Sigmoid colon (tissue), 7 donors: ENCODE results near the gene PACRG. TPM values are rescaled to one million over a fixed set of nuclear protein-coding genes. Genes with fewer than 3 reads are reported as not detected.

Source experiments
- DNase-seq: peaks from one replicate; pipeline ENCODE4 v3.0.0-alpha.2; 2019
- H3K27ac ChIP-seq, 4 donors: fragments of 200-600 bp; sonication (generic); one replicate each; pipeline ENCODE4 v1.5.1; 2016 to 2019; ENCODE audit warnings: mild to moderate bottlenecking in 1 of 4
- H3K27me3 ChIP-seq, 3 donors: fragments of 200-600 bp; sonication (generic); one replicate each; pipeline ENCODE4 v1.5.1; 2019; ENCODE audit warnings: mild to moderate bottlenecking in 1 of 3
- H3K36me3 ChIP-seq, 4 donors: fragments of 200-600 bp; sonication (generic); one replicate each; pipeline ENCODE4 v1.5.1; 2016 to 2019
- H3K4me1 ChIP-seq, 4 donors: fragments of 200-600 bp; sonication (generic); one replicate each; pipeline ENCODE4 v1.5.1; 2017 to 2019
- H3K4me3 ChIP-seq, 4 donors: fragments of 200-600 bp; sonication (generic); one replicate each; pipeline ENCODE4 v1.5.1; 2017 to 2019; ENCODE audit warnings: mild to moderate bottlenecking in 2 of 4, moderate library complexity in 1 of 4
- H3K9me3 ChIP-seq, 4 donors: fragments of 200-600 bp in 3 of 4; sonication (generic) in 3 of 4; one replicate each; pipeline versions ENCODE4 v1.5.1 to v1.6.1; 2013 to 2019
- EP300 ChIP-seq, 4 donors: sonication (generic); formaldehyde crosslinking; IDR thresholded peaks; one replicate each; pipeline ENCODE4 v1.6.1; 2017; ENCODE audit warnings: antibody characterized with exemption in 4 of 4
- POLR2A ChIP-seq, 2 donors: fragments of 450-650 bp; IDR thresholded peaks; one replicate each; pipeline ENCODE4 v1.6.1; 2016; ENCODE audit warnings: antibody characterized with exemption in 2 of 2, mild to moderate bottlenecking in 2 of 2, moderate library complexity in 2 of 2
- POLR2AphosphoS5 ChIP-seq, 4 donors: sonication (generic); formaldehyde crosslinking; IDR thresholded peaks; one replicate each; pipeline ENCODE4 v1.6.1; 2017; ENCODE audit warnings: antibody characterized with exemption in 4 of 4
- WGBS, 2 donors: extraction: QIAGEN DNeasy Blood & Tissue Kit; methylation state at CpG; one replicate each; pipeline ENCODE4 v1.1.7; 2013; 5-methylcytosine and 5-hydroxymethylcytosine counted together
- intact Hi-C: fragments of 100-400 bp; cut with DNase I; formaldehyde crosslinking; loops from one replicate; pipeline ENCODE4 v1.15.1; 2023
- polyA plus RNA-seq, 3 donors: library from polyadenylated mRNA; stranded (reverse); fragments of 200-250 nt; gene quantifications; one replicate each; pipeline ENCODE4 v1.2.3, GENCODE V29; 2013
- total RNA-seq, 4 donors: library from RNA; depleted of rRNA; stranded (reverse); fragments of >200 nt; gene quantifications; one replicate each; pipeline ENCODE4 v1.1.0, GENCODE V29; 2016
- TF ChIP-seq, protein P1 (sequence below), 4 experiments: fragments of 450-650 bp in 3 of 4; fragments of 200-600 bp in 1 of 4; IDR thresholded peaks; one replicate each; pipeline ENCODE4 v1.5.1; 2016 to 2019; ENCODE audit warnings: antibody characterized with exemption in 4 of 4, mild to moderate bottlenecking in 3 of 4, moderate library complexity in 2 of 4
- donor health status: healthy with polysubstance abuse.
- donor health status: Bipolar disorder and iron deficiency.
- donor health status: healthy.

Gene PACRG
- total and polyA plus RNA-seq, 7 donors, result 0.12 to 6.9 (median 0.95) TPM; not detected in 2

DNA sequence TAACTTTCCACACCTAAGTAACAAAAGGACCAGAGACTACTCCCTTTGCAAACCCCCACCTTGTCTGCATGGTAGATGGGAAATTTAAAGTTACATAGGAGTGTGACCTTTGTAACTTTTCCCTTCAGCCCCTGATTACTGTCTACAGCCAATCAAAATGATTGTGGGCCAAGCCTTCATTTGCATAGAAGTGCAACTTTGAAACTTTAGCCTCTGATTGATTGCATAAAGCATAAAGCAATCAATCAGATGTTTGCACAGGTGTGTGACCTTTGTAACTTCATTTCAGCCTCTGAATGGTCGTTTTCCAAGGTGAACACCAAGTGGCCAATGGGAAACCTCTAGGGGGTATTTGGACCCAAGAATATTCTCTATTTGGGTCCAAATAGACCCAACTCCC is 46.3 kb upstream of the PACRG start:
- H3K4me3 ChIP-seq, result no peak overlapping the region
- TF ChIP-seq EP300 (IDR thresholded peaks at IDR 0.05), result no peak
- TF ChIP-seq POLR2A (IDR thresholded peaks at IDR 0.05), result no peak
- H3K4me1 ChIP-seq, result no peaks in the 10 kb centered on the region
- 10 to 65% methylated on average over 1 of the region's 1 CpG for whole genome bisulfite sequencing, 2 donors
- H3K27ac ChIP-seq, result no peak overlapping the region
- no peak for DNase-seq
- no peaks in the 10 kb centered on the region for H3K27me3 ChIP-seq
- no peaks in the 10 kb centered on the region for H3K36me3 ChIP-seq
- no peaks in the 10 kb centered on the region for H3K9me3 ChIP-seq
- intact Hi-C loops, result no loop called here

DNA sequence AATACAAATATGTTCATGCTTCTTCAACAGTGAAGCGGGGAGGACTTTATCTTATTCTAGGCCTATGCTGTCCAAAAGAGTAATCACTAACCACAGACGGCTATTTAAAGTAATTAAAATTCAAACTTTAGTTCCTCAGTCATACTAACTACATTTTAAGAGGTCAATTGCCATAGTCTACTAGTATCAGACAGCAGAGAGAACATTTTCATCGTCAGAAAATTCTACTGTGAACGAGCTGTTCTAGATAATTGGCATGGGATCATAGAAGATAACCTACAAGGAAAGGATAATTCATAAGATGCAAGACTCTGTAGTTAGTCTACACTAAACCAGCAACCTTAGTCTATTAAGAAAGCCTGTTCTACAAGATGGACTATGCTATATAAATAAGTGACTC is 44.6 kb upstream of the PACRG start:
- Histone ChIP-seq H3K4me1 (no peaks in the 10 kb centered on the region), H3K36me3 (no peaks in the 10 kb centered on the region), H3K27ac (no peak overlapping the region), H3K9me3 (no peaks in the 10 kb centered on the region), H3K27me3 (no peaks in the 10 kb centered on the region), H3K4me3 (no peak overlapping the region)
- TF ChIP-seq, protein P1, sequence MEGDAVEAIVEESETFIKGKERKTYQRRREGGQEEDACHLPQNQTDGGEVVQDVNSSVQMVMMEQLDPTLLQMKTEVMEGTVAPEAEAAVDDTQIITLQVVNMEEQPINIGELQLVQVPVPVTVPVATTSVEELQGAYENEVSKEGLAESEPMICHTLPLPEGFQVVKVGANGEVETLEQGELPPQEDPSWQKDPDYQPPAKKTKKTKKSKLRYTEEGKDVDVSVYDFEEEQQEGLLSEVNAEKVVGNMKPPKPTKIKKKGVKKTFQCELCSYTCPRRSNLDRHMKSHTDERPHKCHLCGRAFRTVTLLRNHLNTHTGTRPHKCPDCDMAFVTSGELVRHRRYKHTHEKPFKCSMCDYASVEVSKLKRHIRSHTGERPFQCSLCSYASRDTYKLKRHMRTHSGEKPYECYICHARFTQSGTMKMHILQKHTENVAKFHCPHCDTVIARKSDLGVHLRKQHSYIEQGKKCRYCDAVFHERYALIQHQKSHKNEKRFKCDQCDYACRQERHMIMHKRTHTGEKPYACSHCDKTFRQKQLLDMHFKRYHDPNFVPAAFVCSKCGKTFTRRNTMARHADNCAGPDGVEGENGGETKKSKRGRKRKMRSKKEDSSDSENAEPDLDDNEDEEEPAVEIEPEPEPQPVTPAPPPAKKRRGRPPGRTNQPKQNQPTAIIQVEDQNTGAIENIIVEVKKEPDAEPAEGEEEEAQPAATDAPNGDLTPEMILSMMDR (IDR thresholded peaks at IDR 0.05), result no peak
- TF ChIP-seq POLR2A (IDR thresholded peaks at IDR 0.05) (no peak), EP300 (IDR thresholded peaks at IDR 0.05) (no peak), POLR2AphosphoS5 (IDR thresholded peaks at IDR 0.05) (no peak)
- DNase-seq, result no peak
- intact Hi-C loops, result no loop called here
- WGBS, 2 donors, result 51 to 70% methylated on average over 4 of the region's 4 CpGs

DNA sequence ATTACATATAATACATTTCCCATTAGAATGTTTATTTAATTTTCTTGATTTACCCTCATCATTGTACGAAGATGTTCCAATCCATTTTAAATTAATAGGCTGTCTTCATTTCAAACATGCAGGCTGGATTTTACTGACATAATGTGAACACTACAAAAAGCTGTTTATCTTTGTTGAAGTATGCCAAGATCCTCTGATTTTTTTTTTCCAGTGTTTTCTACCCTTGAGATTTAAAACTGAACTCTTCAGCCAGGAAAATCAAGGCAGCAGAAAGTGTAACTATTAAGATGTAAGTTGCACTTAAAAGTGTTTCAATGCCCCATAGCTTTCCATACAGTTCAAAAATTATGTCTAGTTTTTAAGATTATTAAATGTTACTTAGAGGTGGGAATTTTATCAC is 43.7 kb upstream of the PACRG start:
- Histone ChIP-seq H3K36me3 (no peaks in the 10 kb centered on the region), H3K27ac (no peak overlapping the region), H3K4me3 (no peak overlapping the region), H3K9me3 (no peaks in the 10 kb centered on the region), H3K27me3 (no peaks in the 10 kb centered on the region), H3K4me1 (no peaks in the 10 kb centered on the region)
- WGBS, 2 donors, result 68 to 76% methylated on average over 1 of the region's 1 CpG
- DNase-seq, result no peak
- TF ChIP-seq POLR2AphosphoS5 (IDR thresholded peaks at IDR 0.05) (no peak), EP300 (IDR thresholded peaks at IDR 0.05) (no peak), POLR2A (IDR thresholded peaks at IDR 0.05) (no peak)
- TF ChIP-seq, protein P1 (IDR thresholded peaks at IDR 0.05), result no peak
- intact Hi-C loops, result no loop called here

- H3K4me3 ChIP-seq, result no peak overlapping the region
- 65 to 79% methylated on average over 3 of the region's 3 CpGs for WGBS, 2 donors
- H3K4me1 ChIP-seq, result no peaks in the 10 kb centered on the region
- no peaks in the 10 kb centered on the region for H3K36me3 ChIP-seq
- DNase-seq, result no peak
- no peak overlapping the region for H3K27ac ChIP-seq
- intact Hi-C loops, result no loop called here
- TF ChIP-seq, protein P1 (IDR thresholded peaks at IDR 0.05), result no peak
- TF ChIP-seq EP300 (IDR thresholded peaks at IDR 0.05), result no peak
- no peak for TF ChIP-seq POLR2A (IDR thresholded peaks at IDR 0.05)
- H3K27me3 ChIP-seq, result no peaks in the 10 kb centered on the region
- no peaks in the 10 kb centered on the region for H3K9me3 ChIP-seq
Observed at GRCh38 chr6:162684961-162685360, 42.8 kb upstream of the PACRG start.

DNA sequence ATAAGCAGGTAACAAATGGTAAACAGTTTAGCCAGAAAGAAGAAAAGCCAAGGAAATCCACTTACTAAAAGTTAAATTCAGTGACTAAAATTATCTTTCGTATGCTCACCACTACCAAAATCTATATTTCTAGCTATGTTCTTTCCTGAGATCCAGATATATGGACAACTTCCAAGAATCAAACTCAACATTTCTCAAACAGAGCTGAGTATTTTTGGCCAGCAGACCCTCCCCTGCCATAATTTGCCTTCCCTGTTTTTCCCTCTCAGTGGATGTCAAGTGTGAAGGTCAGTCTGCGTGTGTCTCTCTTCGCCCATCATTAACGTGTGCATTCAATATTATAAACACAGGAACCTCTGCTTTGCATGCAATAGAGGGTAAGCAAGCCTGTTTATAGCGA is 42.2 kb upstream of the PACRG start:
- Histone ChIP-seq H3K9me3 (no peaks in the 10 kb centered on the region), H3K27ac (no peak overlapping the region), H3K4me3 (no peak overlapping the region), H3K4me1 (no peaks in the 10 kb centered on the region), H3K36me3 (no peaks in the 10 kb centered on the region), H3K27me3 (no peaks in the 10 kb centered on the region)
- intact Hi-C loops, result no loop called here
- no peak for DNase-seq
- WGBS, 2 donors, result 85 to 92% methylated on average over 5 of the region's 5 CpGs
- TF ChIP-seq POLR2AphosphoS5 (IDR thresholded peaks at IDR 0.05), result no peak
- TF ChIP-seq POLR2A (IDR thresholded peaks at IDR 0.05), result no peak
- TF ChIP-seq, protein P1 (IDR thresholded peaks at IDR 0.05), result no peak
- no peak for TF ChIP-seq EP300 (IDR thresholded peaks at IDR 0.05)
